Spleen (tissue), 7 donors: Measurements from ENCODE around the gene FHL2.

ENCODE experiments used
- CTCF ChIP-seq, 11 experiments: fragments of 200-600 bp in 7 of 11; fragments of 450-650 bp in 4 of 11; sonication (generic) in 4 of 11; IDR thresholded peaks in 8 of 11; conservative IDR thresholded peaks in 3 of 11; 1 replicate in 7 of 11; 2 replicates in 4 of 11; pipeline versions ENCODE4 v1.4.0 to v1.8.0; 2016 to 2021; ENCODE audit warnings: antibody characterized with exemption in 11 of 11, inconsistent platforms in 4 of 11, mild to moderate bottlenecking in 1 of 11
- POLR2A ChIP-seq, 3 donors: fragments of 450-650 bp; IDR thresholded peaks; one replicate each; pipeline ENCODE4 v1.5.1; 2017; ENCODE audit warnings: antibody characterized with exemption in 3 of 3, mild to moderate bottlenecking in 1 of 3
- POLR2AphosphoS5 ChIP-seq, 3 donors: sonication (generic); formaldehyde crosslinking; IDR thresholded peaks; one replicate each; pipeline ENCODE4 v1.5.1; 2017; ENCODE audit warnings: antibody characterized with exemption in 3 of 3
- donor health status: DM: no; HTN: no; CAD: no; lungs with moderate emphysema.
- donor health status: DM: no; HTN: no; CAD: no.
- donor health status: DM: no; HTN: no; CAD: no.

- TF ChIP-seq CTCF (IDR thresholded peaks at IDR 0.05 in 8 of 11, conservative IDR thresholded peaks at IDR 0.05 in 3 of 11): no peak
- TF ChIP-seq POLR2A (IDR thresholded peaks at IDR 0.05): no peak
- TF ChIP-seq POLR2AphosphoS5 (IDR thresholded peaks at IDR 0.05): no peak
Observed at GRCh38 chr2:105437708-105438103, 38.9 kb upstream of the FHL2 start.
